Measurements from ENCODE around the gene SYK.

SYK gene

DNA sequence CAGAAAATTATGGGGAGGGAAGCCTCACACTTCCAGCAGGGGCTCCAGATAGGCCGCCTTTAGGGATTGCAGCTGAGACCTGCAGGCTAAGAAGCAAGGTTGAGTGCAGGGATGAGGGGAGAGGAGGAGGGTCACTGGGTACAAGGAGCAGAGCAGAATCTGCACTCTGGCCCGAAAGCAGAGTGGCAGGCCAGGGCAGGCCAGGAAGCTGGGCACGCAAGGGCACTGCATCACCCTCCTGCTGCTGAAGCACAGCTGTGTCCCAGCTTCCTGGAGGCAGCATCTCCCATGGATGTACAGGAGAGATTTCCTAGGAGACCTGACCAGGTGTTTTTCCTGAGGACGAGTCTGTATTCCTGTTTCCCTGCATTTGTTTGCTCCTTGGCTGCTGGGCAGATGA lies 92.1 kb downstream of the SYK start:
- H3K4ac ChIP-seq (ENCODE audit: low read depth, low read length) = no peak overlapping the region
- H4K12ac ChIP-seq (ENCODE audit: low read depth, low read length) = no peak overlapping the region
- no CpG with 5 or more reads among the region's 4 CpGs for WGBS (ENCODE audit: extremely low coverage, insufficient coverage, insufficient read length)
- no peak overlapping the region for H3K9ac ChIP-seq (ENCODE audit: low read length)
- no peaks in the 10 kb centered on the region for H3K79me2 ChIP-seq (ENCODE audit: control insufficient read depth, insufficient read depth, low read length, poor library complexity)
- no peak overlapping the region for H2BK5ac ChIP-seq (ENCODE audit: low read depth, low read length, poor library complexity)
- no peak overlapping the region for H3K14ac ChIP-seq (ENCODE audit: low read length)
- H3K79me1 ChIP-seq (ENCODE audit: low read length) = no peaks in the 10 kb centered on the region
- H3K4me2 ChIP-seq (ENCODE audit: low read length) = no peak overlapping the region
- no peak overlapping the region for H3K18ac ChIP-seq (ENCODE audit: low read length)
- no peak overlapping the region for H3K4me3 ChIP-seq (ENCODE audit: low read depth, low read length)
- no peak overlapping the region for H4K91ac ChIP-seq (ENCODE audit: low read depth, low read length)
- no peak overlapping the region for H2BK120ac ChIP-seq (ENCODE audit: insufficient read depth, low read length, poor library complexity)
- H4K8ac ChIP-seq (ENCODE audit: low read depth, low read length) = no peak overlapping the region
- no peaks in the 10 kb centered on the region for H3K9me3 ChIP-seq (ENCODE audit: insufficient read depth, low read depth, low read length)
- no peak for DNase-seq
- H2AK5ac ChIP-seq (ENCODE audit: low read length) = no peak overlapping the region
- H3K4me1 ChIP-seq (ENCODE audit: control insufficient read depth in 1 of 2, insufficient read depth in 2 of 2, low read length in 2 of 2) = no peaks in the 10 kb centered on the region
- H3K36me3 ChIP-seq (ENCODE audit: control insufficient read depth in 1 of 2, insufficient read depth in 2 of 2, low read length in 2 of 2) = no peaks in the 10 kb centered on the region
- H3K23ac ChIP-seq (ENCODE audit: low read length) = no peak overlapping the region
- H3K27ac ChIP-seq (ENCODE audit: low read depth, low read length) = no peak overlapping the region
- H2AFZ ChIP-seq (ENCODE audit: insufficient read depth, low read length, poor library complexity) = no peak overlapping the region
- no peaks in the 10 kb centered on the region for H3K27me3 ChIP-seq (ENCODE audit: insufficient read depth, low read length)
- no peak overlapping the region for H2BK12ac ChIP-seq (ENCODE audit: low read length)

DNA sequence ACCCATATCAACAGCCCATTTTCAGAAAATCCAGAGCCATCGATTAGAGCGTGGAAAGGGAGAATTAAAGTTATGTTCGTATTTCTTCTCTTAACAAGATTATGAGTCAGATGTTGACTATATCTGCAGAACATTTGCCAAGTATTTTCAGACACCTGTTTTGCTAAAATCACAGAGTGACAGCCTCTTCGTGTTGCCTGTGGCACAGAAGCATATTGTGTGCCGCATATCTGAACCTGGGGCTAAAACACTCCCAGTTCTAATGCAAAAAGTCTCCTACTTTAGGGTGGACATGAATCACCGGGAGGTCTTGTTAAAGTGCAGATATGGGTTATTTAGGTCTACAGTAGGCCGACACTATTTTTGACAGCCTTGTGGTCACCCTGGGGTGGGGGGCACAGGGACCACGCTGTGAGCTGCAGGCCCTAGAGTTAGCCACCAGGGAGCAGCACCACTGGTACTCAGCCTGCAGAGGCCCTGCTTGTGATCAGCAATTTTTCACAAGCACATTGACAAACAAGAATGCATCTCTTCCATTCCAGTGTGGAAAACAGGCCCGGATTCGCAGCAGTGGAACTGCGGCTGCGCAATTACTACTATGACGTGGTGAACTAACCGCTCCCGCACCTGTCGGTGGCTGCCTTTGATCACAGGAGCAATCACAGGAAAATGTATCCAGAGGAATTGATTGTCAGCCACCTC lies 93.5 kb downstream of the SYK start:
- Histone ChIP-seq H3K4me3 (ENCODE audit: low read depth, low read length) (no peak overlapping the region), H3K27ac (ENCODE audit: low read depth, low read length) (no peak overlapping the region), H2AK5ac (ENCODE audit: low read length) (no peak overlapping the region), H3K79me1 (ENCODE audit: low read length) (no peaks in the 10 kb centered on the region), H3K27me3 (ENCODE audit: insufficient read depth, low read length) (no peaks in the 10 kb centered on the region), H4K8ac (ENCODE audit: low read depth, low read length) (no peak overlapping the region), H3K14ac (ENCODE audit: low read length) (no peak overlapping the region), H2AFZ (ENCODE audit: insufficient read depth, low read length, poor library complexity) (no peak overlapping the region), H3K9ac (ENCODE audit: low read length) (no peak overlapping the region), H4K12ac (ENCODE audit: low read depth, low read length) (no peak overlapping the region), H3K36me3 (ENCODE audit: control insufficient read depth in 1 of 2, insufficient read depth in 2 of 2, low read length in 2 of 2) (no peaks in the 10 kb centered on the region), H3K79me2 (ENCODE audit: control insufficient read depth, insufficient read depth, low read length, poor library complexity) (no peaks in the 10 kb centered on the region), H3K9me3 (ENCODE audit: insufficient read depth, low read depth, low read length) (no peaks in the 10 kb centered on the region), H2BK12ac (ENCODE audit: low read length) (no peak overlapping the region), H3K4ac (ENCODE audit: low read depth, low read length) (no peak overlapping the region), H2BK5ac (ENCODE audit: low read depth, low read length, poor library complexity) (no peak overlapping the region), H3K18ac (ENCODE audit: low read length) (no peak overlapping the region), H3K4me1 (ENCODE audit: control insufficient read depth in 1 of 2, insufficient read depth in 2 of 2, low read length in 2 of 2) (no peaks in the 10 kb centered on the region), H3K23ac (ENCODE audit: low read length) (no peak overlapping the region), H4K91ac (ENCODE audit: low read depth, low read length) (no peak overlapping the region), H3K4me2 (ENCODE audit: low read length) (no peak overlapping the region), H2BK120ac (ENCODE audit: insufficient read depth, low read length, poor library complexity) (no peak overlapping the region)
- no CpG with 5 or more reads among the region's 16 CpGs for WGBS (ENCODE audit: extremely low coverage, insufficient coverage, insufficient read length)
- DNase-seq = peak; percentile 68 to 78

DNA sequence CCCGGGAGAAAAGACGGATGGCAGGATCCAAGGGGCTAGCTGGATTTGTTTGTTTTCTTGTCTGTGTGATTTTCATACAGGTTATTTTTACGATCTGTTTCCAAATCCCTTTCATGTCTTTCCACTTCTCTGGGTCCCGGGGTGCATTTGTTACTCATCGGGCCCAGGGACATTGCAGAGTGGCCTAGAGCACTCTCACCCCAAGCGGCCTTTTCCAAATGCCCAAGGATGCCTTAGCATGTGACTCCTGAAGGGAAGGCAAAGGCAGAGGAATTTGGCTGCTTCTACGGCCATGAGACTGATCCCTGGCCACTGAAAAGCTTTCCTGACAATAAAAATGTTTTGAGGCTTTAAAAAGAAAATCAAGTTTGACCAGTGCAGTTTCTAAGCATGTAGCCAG lies 94.2 kb downstream of the SYK start:
- Histone ChIP-seq H4K12ac (ENCODE audit: low read depth, low read length) (no peak overlapping the region), H3K4me1 (ENCODE audit: control insufficient read depth in 1 of 2, insufficient read depth in 2 of 2, low read length in 2 of 2) (no peaks in the 10 kb centered on the region), H2BK12ac (ENCODE audit: low read length) (no peak overlapping the region), H3K23ac (ENCODE audit: low read length) (no peak overlapping the region), H3K14ac (ENCODE audit: low read length) (no peak overlapping the region), H4K91ac (ENCODE audit: low read depth, low read length) (no peak overlapping the region), H3K36me3 (ENCODE audit: control insufficient read depth in 1 of 2, insufficient read depth in 2 of 2, low read length in 2 of 2) (no peaks in the 10 kb centered on the region), H3K79me1 (ENCODE audit: low read length) (no peaks in the 10 kb centered on the region), H2BK5ac (ENCODE audit: low read depth, low read length, poor library complexity) (no peak overlapping the region), H3K27me3 (ENCODE audit: insufficient read depth, low read length) (no peaks in the 10 kb centered on the region), H3K4me3 (ENCODE audit: low read depth, low read length) (no peak overlapping the region), H3K79me2 (ENCODE audit: control insufficient read depth, insufficient read depth, low read length, poor library complexity) (no peaks in the 10 kb centered on the region), H3K4ac (ENCODE audit: low read depth, low read length) (no peak overlapping the region), H2AK5ac (ENCODE audit: low read length) (no peak overlapping the region), H3K4me2 (ENCODE audit: low read length) (no peak overlapping the region), H2AFZ (ENCODE audit: insufficient read depth, low read length, poor library complexity) (no peak overlapping the region), H4K8ac (ENCODE audit: low read depth, low read length) (no peak overlapping the region), H3K9me3 (ENCODE audit: insufficient read depth, low read depth, low read length) (no peaks in the 10 kb centered on the region), H3K9ac (ENCODE audit: low read length) (no peak overlapping the region), H3K18ac (ENCODE audit: low read length) (no peak overlapping the region), H3K27ac (ENCODE audit: low read depth, low read length) (no peak overlapping the region), H2BK120ac (ENCODE audit: insufficient read depth, low read length, poor library complexity) (no peak overlapping the region)
- DNase-seq = no peak
- no CpG with 5 or more reads among the region's 7 CpGs for WGBS (ENCODE audit: extremely low coverage, insufficient coverage, insufficient read length)

DNA sequence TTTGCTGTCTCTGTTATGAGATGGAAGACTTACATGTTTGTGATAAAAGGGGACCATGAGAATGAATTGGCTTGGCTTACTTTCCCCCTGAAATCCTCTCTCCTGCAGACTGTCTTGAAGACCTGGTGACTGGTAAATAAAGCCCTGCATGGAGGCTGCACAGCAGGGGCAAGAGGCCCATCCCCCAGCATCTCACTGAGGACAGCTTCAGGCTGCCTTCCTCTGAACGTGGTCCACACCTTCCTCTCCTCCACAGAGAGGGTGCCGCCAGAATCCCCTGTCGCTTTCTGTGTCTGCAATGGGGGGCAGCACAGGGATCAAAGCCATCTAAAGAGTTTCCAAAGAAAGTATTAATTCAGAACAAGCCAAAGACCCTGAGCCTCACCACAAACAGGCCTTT lies 94.6 kb downstream of the SYK start:
- Histone ChIP-seq H4K12ac (ENCODE audit: low read depth, low read length) (no peak overlapping the region), H3K4me1 (ENCODE audit: control insufficient read depth in 1 of 2, insufficient read depth in 2 of 2, low read length in 2 of 2) (no peaks in the 10 kb centered on the region), H3K79me1 (ENCODE audit: low read length) (no peaks in the 10 kb centered on the region), H3K4ac (ENCODE audit: low read depth, low read length) (no peak overlapping the region), H2BK12ac (ENCODE audit: low read length) (no peak overlapping the region), H2BK120ac (ENCODE audit: insufficient read depth, low read length, poor library complexity) (no peak overlapping the region), H3K9ac (ENCODE audit: low read length) (no peak overlapping the region), H4K91ac (ENCODE audit: low read depth, low read length) (no peak overlapping the region), H2AFZ (ENCODE audit: insufficient read depth, low read length, poor library complexity) (no peak overlapping the region), H3K4me3 (ENCODE audit: low read depth, low read length) (no peak overlapping the region), H3K27ac (ENCODE audit: low read depth, low read length) (no peak overlapping the region), H3K36me3 (ENCODE audit: control insufficient read depth in 1 of 2, insufficient read depth in 2 of 2, low read length in 2 of 2) (no peaks in the 10 kb centered on the region), H3K27me3 (ENCODE audit: insufficient read depth, low read length) (no peaks in the 10 kb centered on the region), H3K9me3 (ENCODE audit: insufficient read depth, low read depth, low read length) (no peaks in the 10 kb centered on the region), H3K23ac (ENCODE audit: low read length) (no peak overlapping the region), H3K79me2 (ENCODE audit: control insufficient read depth, insufficient read depth, low read length, poor library complexity) (no peaks in the 10 kb centered on the region), H3K14ac (ENCODE audit: low read length) (no peak overlapping the region), H2AK5ac (ENCODE audit: low read length) (no peak overlapping the region), H4K8ac (ENCODE audit: low read depth, low read length) (no peak overlapping the region), H3K18ac (ENCODE audit: low read length) (no peak overlapping the region), H3K4me2 (ENCODE audit: low read length) (no peak overlapping the region), H2BK5ac (ENCODE audit: low read depth, low read length, poor library complexity) (no peak overlapping the region)
- no peak for DNase-seq
- no CpG with 5 or more reads among the region's 3 CpGs for WGBS (ENCODE audit: extremely low coverage, insufficient coverage, insufficient read length)
